K562 (cell line): ENCODE measurements around the gene BAIAP2. TPM values are rescaled to one million over a fixed set of nuclear protein-coding genes. Genes with fewer than 3 reads are reported as not detected.
A peak's percentile ranks its signal among the peaks of the same experiment; 100 is the strongest.

Source experiments
- ATAC-seq: fragments of 200-7000 bp; cut with Tn5 transposase; 3 replicates; pipeline ENCODE4 v1.9.1; 2020; ENCODE audit warnings: moderate library complexity
- BruUV-seq: library from RNA; stranded (reverse); fragments of 400-500 nt; replicated peaks from 2 replicates; lab custom pipeline; 2021; lab: Mats Ljungman, UMichigan
- CTCF ChIA-PET: fragments of 300-600 bp; formaldehyde crosslinking; extraction: SDS; loops from one replicate; lab custom pipeline; 2021; ENCODE audit warnings: low intra/inter-chr PET ratio; lab: Yijun Ruan, JAX
- POLR2A ChIA-PET: fragments of 300-600, 350-650 bp; sonication (Branson Sonifier 250); formaldehyde crosslinking; extraction: SDS; loops from one replicate; lab custom pipeline; 2021; ENCODE audit warnings: antibody characterized with exemption, inconsistent platforms; lab: Yijun Ruan, JAX
- DNase-seq, 4 experiments: peaks; one replicate each; pipeline versions ENCODE4 v3.0.0 to v3.0.0-alpha.2; 2011 to 2018; ENCODE audit warnings: low spot score in 3 of 4, mixed read lengths in 3 of 4; ENCODE audit errors: extremely low read depth in 1 of 4
- FAIRE-seq: peaks from 2 replicates; lab custom pipeline; 2011; peaks lifted over from hg19 to GRCh38; lab: Jason Lieb, UNC
- H2AFZ ChIP-seq: 2 replicates; pipeline ENCODE4 v1.6.0; 2011; ENCODE audit warnings: low read depth, low read length, control low read depth, inconsistent platforms
- H3K27ac ChIP-seq: fragments of 200-600 bp; 3 replicates; pipeline ENCODE4 v1.8.0; 2011; ENCODE audit warnings: low read depth, mild to moderate bottlenecking, control low read depth, inconsistent platforms, low read length, moderate library complexity, mixed read lengths; ENCODE audit errors: extremely low read depth
- H3K27me3 ChIP-seq, 2 experiments: fragments of 300-600 bp in 1 of 2; 2 replicates in 1 of 2; 3 replicates in 1 of 2; pipeline versions ENCODE4 v1.6.0 to v1.8.0; 2011; ENCODE audit warnings: inconsistent platforms in 2 of 2, low read length in 2 of 2, mild to moderate bottlenecking in 1 of 2, mixed read lengths in 1 of 2, moderate library complexity in 1 of 2; ENCODE audit not compliant: control insufficient read depth in 2 of 2, insufficient read depth in 2 of 2
- H3K36me3 ChIP-seq: fragments of 300-600 bp; 3 replicates; pipeline ENCODE4 v1.8.0; 2011; ENCODE audit warnings: mild to moderate bottlenecking, low read length, inconsistent platforms; ENCODE audit not compliant: control insufficient read depth, insufficient read depth
- H3K4me1 ChIP-seq, 2 experiments: fragments of 200-600 bp in 1 of 2; replicated peaks in 1 of 2; 2 replicates in 1 of 2; 3 replicates in 1 of 2; pipeline versions ENCODE4 v1.5.1 to v1.8.0; 2011; ENCODE audit warnings: inconsistent platforms in 2 of 2, low read length in 2 of 2, mild to moderate bottlenecking in 1 of 2, mixed read lengths in 1 of 2, moderate library complexity in 1 of 2; ENCODE audit not compliant: control insufficient read depth in 2 of 2, insufficient read depth in 2 of 2
- H3K4me2 ChIP-seq: 2 replicates; pipeline ENCODE4 v1.6.1; 2011; ENCODE audit warnings: low read length, control low read depth, inconsistent platforms, mixed read lengths; ENCODE audit not compliant: insufficient read depth
- H3K4me3 ChIP-seq: fragments of 200-600 bp; sonication (generic), shearing (Covaris generic); 2 replicates; pipeline ENCODE4 v1.5.1; 2016; ENCODE audit warnings: control low read depth, inconsistent platforms
- H3K79me2 ChIP-seq: fragments of 200-600 bp; 3 replicates; pipeline ENCODE4 v1.8.0; 2011; ENCODE audit warnings: low read length, inconsistent platforms; ENCODE audit not compliant: control insufficient read depth, insufficient read depth
- H3K9ac ChIP-seq, 2 experiments: 2 replicates each; pipeline versions ENCODE4 v1.6.0 to v1.6.1; 2011; ENCODE audit warnings: low read depth in 2 of 2, low read length in 2 of 2, control low read depth in 1 of 2, inconsistent platforms in 1 of 2, mild to moderate bottlenecking in 1 of 2, mixed read lengths in 1 of 2; ENCODE audit not compliant: insufficient read depth in 1 of 2
- H3K9me1 ChIP-seq: one replicate; pipeline ENCODE4 v1.6.0; 2011; ENCODE audit warnings: inconsistent platforms, mild to moderate bottlenecking, low read length, moderate library complexity; ENCODE audit not compliant: control insufficient read depth, insufficient read depth
- H3K9me3 ChIP-seq: replicated peaks from 2 replicates; pipeline ENCODE4 v1.5.1; 2011; ENCODE audit warnings: low read depth, low read length, inconsistent platforms; ENCODE audit not compliant: control insufficient read depth, insufficient read depth
- H4K20me1 ChIP-seq: replicated peaks from 2 replicates; pipeline ENCODE4 v1.6.1; 2011; ENCODE audit warnings: low read length, inconsistent platforms, mixed read lengths; ENCODE audit not compliant: control insufficient read depth, insufficient read depth
- CAMTA2 ChIP-seq: fragments of 250-450 bp; sonication (Bioruptor Pico); conservative IDR thresholded peaks from 2 replicates; pipeline ENCODE4 v1.5.1; 2022
- E2F3 ChIP-seq: fragments of 250-450 bp; sonication (Bioruptor Pico); IDR thresholded peaks from 2 replicates; pipeline ENCODE4 v1.4.0; 2020; ENCODE audit warnings: mild to moderate bottlenecking
- FOXK1 ChIP-seq: sonication (generic); formaldehyde crosslinking; IDR thresholded peaks from 2 replicates; pipeline ENCODE4 v1.8.0; 2022; ENCODE audit warnings: missing genetic modification reagents, mild to moderate bottlenecking, borderline replicate concordance
- MTA3 ChIP-seq: fragments of 450-650 bp; formaldehyde crosslinking; IDR thresholded peaks from 2 replicates; pipeline ENCODE4 v1.6.1; 2017; ENCODE audit warnings: mild to moderate bottlenecking, borderline replicate concordance
- NFIC ChIP-seq: fragments of 450-650 bp; IDR thresholded peaks from 2 replicates; pipeline ENCODE4 v1.6.1; 2017; ENCODE audit warnings: mild to moderate bottlenecking, inconsistent platforms
- PHB ChIP-seq: fragments of 250-450 bp; sonication (Bioruptor Pico); IDR thresholded peaks from 2 replicates; pipeline ENCODE4 v1.5.0; 2021
- PTTG1 ChIP-seq: fragments of 450-650 bp; IDR thresholded peaks from 2 replicates; pipeline ENCODE4 v1.6.1; 2016; ENCODE audit warnings: low read depth, mild to moderate bottlenecking, missing genetic modification characterization, missing compliant biosample characterization
- RBFOX2 ChIP-seq: fragments of 200-400 bp; formaldehyde crosslinking; IDR thresholded peaks from 2 replicates; pipeline ENCODE4 v1.6.1; 2017; ENCODE audit warnings: low read depth, mild to moderate bottlenecking, low read length, moderate library complexity
- SETDB1 ChIP-seq: IDR thresholded peaks from one replicate; pipeline ENCODE4 v1.6.1; 2012; ENCODE audit warnings: low read length, control low read depth, inconsistent platforms
- TARDBP ChIP-seq: fragments of 450-650 bp; IDR thresholded peaks from 2 replicates; pipeline ENCODE4 v1.6.1; 2016
- XRCC5 ChIP-seq: fragments of 200-400 bp; formaldehyde crosslinking; IDR thresholded peaks from 2 replicates; pipeline ENCODE4 v1.6.1; 2017; ENCODE audit warnings: low read depth, mild to moderate bottlenecking, low read length
- ZNF197 ChIP-seq: fragments of 200-800 bp; sonication (Bioruptor generic); IDR thresholded peaks from 2 replicates; pipeline ENCODE4 v1.6.1; 2016; ENCODE audit warnings: low read depth, missing genetic modification characterization, missing compliant biosample characterization
- ZNF24 ChIP-seq: fragments of 450-650 bp; IDR thresholded peaks from 2 replicates; pipeline ENCODE4 v1.6.1; 2016
- ZSCAN29 ChIP-seq: fragments of 450-650 bp; IDR thresholded peaks from 2 replicates; pipeline ENCODE4 v1.6.1; 2017
- WGBS: fragments of 100-300 bp; shearing (Covaris generic); methylation state at CpG from one replicate; pipeline ENCODE4 v1.1.6; 2016; ENCODE audit warnings: low coverage, mixed read lengths; ENCODE audit not compliant: insufficient coverage; ENCODE audit errors: missing lambda C conversion rate; 5-methylcytosine and 5-hydroxymethylcytosine counted together
- in situ Hi-C: fragments of 300-500 bp; cut with MboI; formaldehyde crosslinking; loops from 4 replicates; pipeline ENCODE4 v1.15.0; 2018; ENCODE audit warnings: inconsistent platforms, mixed read lengths
- intact Hi-C: fragments of 100-400 bp; cut with micrococcal nuclease; formaldehyde crosslinking; loops from 2 replicates; pipeline ENCODE4 v1.14.2; 2022
- polyA plus RNA-seq, 8 experiments: library from polyadenylated mRNA; depleted of rRNA in 4 of 8; stranded (reverse) in 5 of 8; unstranded in 3 of 8; fragments of >200 nt; fragmentation: Nextera tagmentation in 2 of 8; fragmentation: Illumina TruSeq in 1 of 8; extraction: Ambion mirVana in 2 of 8; extraction: Trizol in 1 of 8; gene quantifications; 2 replicates each; pipeline versions ENCODE4 v1.2.1 to v1.2.3, GENCODE V29; 2011 to 2014; ENCODE audit warnings: inconsistent platforms in 1 of 8, missing spikeins in 1 of 8
- total RNA-seq, 7 experiments: library from RNA; depleted of rRNA in 6 of 7; stranded (reverse); fragments of >200 nt in 6 of 7; fragmentation: Illumina TruSeq in 2 of 7; extraction: Trizol in 2 of 7; gene quantifications; 2 replicates each; pipeline versions ENCODE4 v1.2.1 to v1.2.3, GENCODE V29; 2011 to 2021; ENCODE audit warnings: low replicate concordance in 1 of 7
- TF ChIP-seq, protein P1 (sequence below): sonication (generic); formaldehyde crosslinking; IDR thresholded peaks from 2 replicates; pipeline ENCODE4 v1.8.0; 2022; ENCODE audit warnings: mild to moderate bottlenecking, missing genetic modification reagents, borderline replicate concordance
- TF ChIP-seq, protein P2 (sequence below), 2 experiments: fragments of 450-650 bp in 1 of 2; sonication (generic) in 1 of 2; formaldehyde crosslinking in 1 of 2; IDR thresholded peaks in 1 of 2; conservative IDR thresholded peaks in 1 of 2; 2 replicates each; pipeline versions ENCODE4 v1.6.1 to v1.8.1; 2016 to 2023; ENCODE audit warnings: mild to moderate bottlenecking in 2 of 2, moderate library complexity in 2 of 2, inconsistent platforms in 1 of 2, missing genetic modification reagents in 1 of 2

BAIAP2 gene
- total and polyA plus RNA-seq, 9 of the 15 experiments (the other 6 are each of a cell fraction or from before 2014, with no cell fraction given) = 2.3 to 51.6 (median 18.4) TPM

DNA sequence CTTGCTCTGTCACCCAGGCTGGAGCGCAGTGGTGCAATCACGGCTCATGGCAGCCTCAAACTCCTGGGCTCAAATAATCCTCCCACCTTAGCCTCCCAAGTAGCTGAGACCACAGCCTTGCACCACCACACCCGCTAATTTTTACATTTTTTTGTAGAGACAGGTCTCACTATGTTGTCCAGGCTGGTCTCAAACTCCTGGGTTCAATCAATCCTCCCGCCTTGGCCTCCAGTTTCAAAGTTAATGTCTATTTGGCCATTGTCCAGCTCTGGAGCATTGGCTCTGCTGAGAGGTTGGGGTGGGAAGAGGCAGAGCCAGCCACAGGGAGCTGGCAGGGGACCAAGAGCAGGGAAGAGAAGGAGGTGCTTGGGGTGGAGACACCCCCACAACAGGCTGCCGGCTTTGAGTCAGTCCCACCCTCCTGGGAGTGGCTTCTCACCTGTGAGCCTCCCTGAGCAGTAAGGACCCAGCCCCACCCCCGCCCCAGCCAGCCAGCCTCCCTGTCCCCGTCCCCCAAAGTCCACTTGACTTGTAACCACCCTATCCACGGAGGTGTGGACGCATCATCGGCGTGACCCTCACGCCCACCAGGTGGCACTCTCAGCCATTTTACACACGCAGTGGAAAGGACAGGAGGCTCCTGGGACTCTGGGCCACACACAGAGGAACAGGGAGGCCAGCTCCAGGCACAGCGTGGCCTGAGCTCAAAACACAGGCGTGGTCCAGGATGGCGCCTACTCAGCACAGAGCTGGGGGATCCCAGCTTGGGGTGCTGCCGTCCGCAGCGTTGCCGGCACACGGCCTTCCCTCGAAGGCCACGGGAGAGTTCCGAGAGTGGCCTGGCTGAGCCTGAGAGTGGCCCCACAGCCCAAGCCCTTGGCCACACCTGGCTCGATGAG lies 107.6 kb downstream of the BAIAP2 start (continued):
- TF ChIP-seq ZNF197 (no peak), FOXK1 (CRISPR knock-in tag) (no peak), TARDBP (no peak)
- TF ChIP-seq, all 486 proteins: peak for 38

DNA sequence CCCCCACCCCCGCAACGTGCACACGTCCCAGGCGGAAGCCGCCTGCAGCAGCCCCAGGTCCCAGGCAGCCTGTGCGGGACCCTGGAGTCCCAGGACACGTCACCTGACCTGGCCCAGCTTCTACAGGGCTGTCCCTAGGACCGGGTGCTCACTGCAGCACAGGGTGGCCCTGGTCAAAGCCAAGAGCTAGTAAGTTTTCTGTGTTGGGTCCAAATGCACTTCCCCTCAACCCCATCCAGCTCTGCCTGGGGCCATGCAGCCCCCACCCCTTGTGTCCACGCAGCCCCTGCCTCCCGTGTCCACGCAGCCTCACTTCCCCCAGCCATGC lies 108.2 kb downstream of the BAIAP2 start:
- H3K9me1 ChIP-seq = no peaks in the 10 kb centered on the region
- H3K36me3 ChIP-seq = no peaks in the 10 kb centered on the region
- H3K27ac ChIP-seq = no peak overlapping the region
- no peaks in the 10 kb centered on the region for H4K20me1 ChIP-seq
- peak overlapping the region; percentile 89 for H2AFZ ChIP-seq
- ChIA-PET POLR2A (interaction anchor here (2.8 kb wide), 1 partner anchor 10 kb away, joined by 15 read pairs; no protein-coding TSS in a partner anchor), CTCF (interaction anchor here (0.8 to 2.4 kb wide), 2 partner anchors 87 to 99 kb away, joined by 8 to 17 read pairs; no protein-coding TSS in a partner anchor)
- TF ChIP-seq, protein P1, sequence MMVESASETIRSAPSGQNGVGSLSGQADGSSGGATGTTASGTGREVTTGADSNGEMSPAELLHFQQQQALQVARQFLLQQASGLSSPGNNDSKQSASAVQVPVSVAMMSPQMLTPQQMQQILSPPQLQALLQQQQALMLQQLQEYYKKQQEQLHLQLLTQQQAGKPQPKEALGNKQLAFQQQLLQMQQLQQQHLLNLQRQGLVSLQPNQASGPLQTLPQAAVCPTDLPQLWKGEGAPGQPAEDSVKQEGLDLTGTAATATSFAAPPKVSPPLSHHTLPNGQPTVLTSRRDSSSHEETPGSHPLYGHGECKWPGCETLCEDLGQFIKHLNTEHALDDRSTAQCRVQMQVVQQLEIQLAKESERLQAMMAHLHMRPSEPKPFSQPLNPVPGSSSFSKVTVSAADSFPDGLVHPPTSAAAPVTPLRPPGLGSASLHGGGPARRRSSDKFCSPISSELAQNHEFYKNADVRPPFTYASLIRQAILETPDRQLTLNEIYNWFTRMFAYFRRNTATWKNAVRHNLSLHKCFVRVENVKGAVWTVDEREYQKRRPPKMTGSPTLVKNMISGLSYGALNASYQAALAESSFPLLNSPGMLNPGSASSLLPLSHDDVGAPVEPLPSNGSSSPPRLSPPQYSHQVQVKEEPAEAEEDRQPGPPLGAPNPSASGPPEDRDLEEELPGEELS (CRISPR knock-in tag) = no peak
- no peak for TF ChIP-seq NFIC
- no peak for TF ChIP-seq MTA3
- no peak for TF ChIP-seq PTTG1 (tag)
- no peak for TF ChIP-seq CAMTA2 (CRISPR knock-in tag)
- TF ChIP-seq E2F3 (CRISPR knock-in tag) = no peak
- TF ChIP-seq ZNF24 = no peak
- no peak for TF ChIP-seq ZSCAN29
- no peak for TF ChIP-seq XRCC5
- no peak for TF ChIP-seq PHB
- no peak for TF ChIP-seq SETDB1
- no peak for TF ChIP-seq RBFOX2
- TF ChIP-seq, protein P2, sequence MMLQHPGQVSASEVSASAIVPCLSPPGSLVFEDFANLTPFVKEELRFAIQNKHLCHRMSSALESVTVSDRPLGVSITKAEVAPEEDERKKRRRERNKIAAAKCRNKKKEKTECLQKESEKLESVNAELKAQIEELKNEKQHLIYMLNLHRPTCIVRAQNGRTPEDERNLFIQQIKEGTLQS (IDR thresholded peaks at IDR 0.05) = no peak
- TF ChIP-seq, protein P2 (CRISPR knock-in tag; conservative IDR thresholded peaks at IDR 0.05) = no peak
- FAIRE-seq (no peak), ATAC-seq (peak; percentile 58), DNase-seq (no peak)
- no TSS peak for BruUV-seq
- in situ Hi-C loops (loop anchor here (25.0 kb wide), 1 partner anchor 94 kb away; the partner anchor contains the start of genes NDUFAF8 and TEPSIN), intact Hi-C loops (loop anchor here (2.0 to 5.0 kb wide), 2 partner anchors 58 to 84 kb away; no protein-coding TSS in a partner anchor)
- no peaks in the 10 kb centered on the region for H3K9me3 ChIP-seq
- WGBS = 34% methylated on average over 11 of the region's 11 CpGs
- H3K79me2 ChIP-seq = no peaks in the 10 kb centered on the region
- H3K9ac ChIP-seq = peak overlapping the region in 1 of 2 experiments; percentile 83; a peak in 2 of 4 replicates
- H3K4me1 ChIP-seq = peaks cover 9 to 32% of the 10 kb centered on the region in 2 experiments; a peak in 3 of 5 replicates
- H3K4me2 ChIP-seq = no peak overlapping the region
- H3K4me3 ChIP-seq = no peak overlapping the region
- H3K27me3 ChIP-seq = peaks cover 2 to 31% of the 10 kb centered on the region in 2 experiments; a peak in 3 of 5 replicates
